ENCODE results near the gene DLG2. TPM values are rescaled to one million over a fixed set of nuclear protein-coding genes. Genes with fewer than 3 reads are reported as not detected.
"Not testable (repeated sequence)": the region's sequence is repeated elsewhere in the genome, so short reads cannot be mapped to it uniquely, and the experiment has no call there.

The DLG2 gene
- polyA plus RNA-seq (2013), result 1.5 TPM

DNA sequence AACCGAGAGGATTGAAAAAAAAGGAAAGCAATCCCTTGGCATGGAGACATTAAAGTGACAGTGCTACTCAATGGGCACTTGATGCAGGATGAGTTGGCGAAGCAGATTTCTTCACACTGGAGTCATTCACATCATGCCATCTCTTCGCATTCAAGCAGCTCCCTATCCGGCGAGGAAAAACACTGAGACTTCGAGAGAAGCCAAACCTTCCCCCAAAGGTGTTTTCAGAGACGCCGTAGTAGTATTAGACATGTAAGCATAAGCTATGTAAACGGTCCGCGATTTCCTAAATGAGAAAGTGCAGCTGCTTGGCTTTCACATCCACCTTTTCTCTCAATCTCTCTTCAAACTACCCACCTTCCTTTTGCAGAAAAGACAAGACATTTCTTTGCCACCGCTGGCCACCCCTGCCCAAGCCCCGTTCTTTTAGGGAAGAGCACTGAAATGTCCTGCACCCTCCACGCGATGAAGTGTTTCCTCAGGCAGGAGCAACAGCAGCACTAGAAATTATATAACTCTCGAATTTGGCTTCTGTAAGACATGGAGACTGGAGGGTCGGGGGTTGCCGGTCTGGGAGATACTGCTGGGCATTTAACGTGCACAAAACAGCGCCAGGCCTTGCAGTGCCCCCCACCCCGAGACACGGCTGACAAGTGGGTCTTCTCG lies at the start of gene DLG2:
TSS of gene DLG2 (minus strand) at position 13 of the 666 bp plus-strand sequence.
- peaks cover 4 to 13% (median 11%) of the 10 kb centered on the region in 4 experiments for H3K36me3 ChIP-seq (ENCODE audit: control insufficient read depth in 4 of 4, insufficient read depth in 4 of 4, low read length in 3 of 4)
- ChIA-PET CTCF (interaction anchor here (1.2 to 1.4 kb wide), 3 partner anchors 20 to 228 kb away, joined by 4 to 5 read pairs (median 4); partner anchors contain the start of genes CCDC83 and TMEM126A), POLR2A (interaction anchor here (0.7 to 1.4 kb wide), 3 partner anchors 20 to 381 kb away, joined by 3 to 4 read pairs (median 3); partner anchors contain the start of gene TMEM126A)
- H3K27me3 ChIP-seq (replicated peaks in 2 of 5; ENCODE audit: control insufficient read depth in 4 of 5, insufficient read depth in 5 of 5, low read length in 4 of 5), result no peaks in the 10 kb centered on the region
- peak within 1 kb of the TSS; percentile 91 to 100 (median 98) for H3K4me3 ChIP-seq (ENCODE audit: control insufficient read depth in 1 of 7, extremely low read depth in 1 of 7, insufficient read depth in 4 of 7, low read depth in 2 of 7, low read length in 6 of 7)
- H3K27ac ChIP-seq (ENCODE audit: insufficient read depth in 1 of 2, low read depth in 1 of 2, low read length in 2 of 2, poor library complexity in 1 of 2, severe bottlenecking in 2 of 2), result peak within 1 kb of the TSS; percentile 37 to 75
- H3K9me3 ChIP-seq (ENCODE audit: control extremely low read depth in 1 of 5, control insufficient read depth in 4 of 5, insufficient read depth in 2 of 5, low read depth in 1 of 5, low read length in 4 of 5), result no peaks in the 10 kb centered on the region
- DNase-seq, result peak; percentile 9 to 39 (median 28)
- peaks cover 13 to 25% (median 22%) of the 10 kb centered on the region in 4 experiments for H3K4me1 ChIP-seq (ENCODE audit: control extremely low read depth in 1 of 4, control insufficient read depth in 4 of 4, insufficient read depth in 4 of 4, low read length in 3 of 4)
- WGBS (ENCODE audit: insufficient coverage), result 0% methylated on average over 17 of the region's 23 CpGs

DNA sequence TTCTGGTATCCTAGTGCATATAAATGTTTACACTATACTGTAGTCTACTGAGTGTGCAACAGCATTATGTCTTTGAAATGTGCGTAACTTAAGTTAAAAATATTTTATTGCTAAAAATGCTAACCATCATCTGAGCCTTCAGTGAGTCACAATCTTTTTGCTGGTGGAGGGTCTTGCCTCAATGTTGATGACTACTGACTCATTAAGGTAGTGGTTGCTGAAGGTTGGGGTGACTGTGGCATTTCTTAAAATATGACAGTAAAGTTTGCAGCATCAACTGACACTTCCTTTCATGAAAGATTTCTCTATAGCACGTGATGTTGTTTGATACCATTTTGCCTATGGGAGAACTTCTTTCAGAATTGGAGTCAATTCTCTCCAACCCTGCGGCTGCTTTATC lies 46.2 kb upstream of the DLG2 start:
- ChIA-PET POLR2A (no interaction called here), CTCF (interaction anchor here (2.1 kb wide), 1 partner anchor 12 kb away, joined by 7 read pairs; the partner anchor contains the start of gene CCDC89)
- no peak for DNase-seq
- H3K36me3 ChIP-seq (ENCODE audit: control insufficient read depth in 4 of 4, insufficient read depth in 4 of 4, low read length in 3 of 4), result no peaks in the 10 kb centered on the region
- peaks cover 0 to 11% (median 4%) of the 10 kb centered on the region in 5 experiments for H3K9me3 ChIP-seq (ENCODE audit: control extremely low read depth in 1 of 5, control insufficient read depth in 4 of 5, insufficient read depth in 2 of 5, low read depth in 1 of 5, low read length in 4 of 5)
- H3K4me3 ChIP-seq (ENCODE audit: control insufficient read depth in 1 of 7, extremely low read depth in 1 of 7, insufficient read depth in 4 of 7, low read depth in 2 of 7, low read length in 6 of 7), result no peak overlapping the region
- H3K27me3 ChIP-seq (replicated peaks in 2 of 5; ENCODE audit: control insufficient read depth in 4 of 5, insufficient read depth in 5 of 5, low read length in 4 of 5), result no peaks in the 10 kb centered on the region
- WGBS (ENCODE audit: insufficient coverage), result 100% methylated on average over 2 of the region's 3 CpGs
- no peak overlapping the region for H3K27ac ChIP-seq (ENCODE audit: insufficient read depth in 1 of 2, low read depth in 1 of 2, low read length in 2 of 2, poor library complexity in 1 of 2, severe bottlenecking in 2 of 2)
- no peaks in the 10 kb centered on the region for H3K4me1 ChIP-seq (ENCODE audit: control extremely low read depth in 1 of 4, control insufficient read depth in 4 of 4, insufficient read depth in 4 of 4, low read length in 3 of 4)

DNA sequence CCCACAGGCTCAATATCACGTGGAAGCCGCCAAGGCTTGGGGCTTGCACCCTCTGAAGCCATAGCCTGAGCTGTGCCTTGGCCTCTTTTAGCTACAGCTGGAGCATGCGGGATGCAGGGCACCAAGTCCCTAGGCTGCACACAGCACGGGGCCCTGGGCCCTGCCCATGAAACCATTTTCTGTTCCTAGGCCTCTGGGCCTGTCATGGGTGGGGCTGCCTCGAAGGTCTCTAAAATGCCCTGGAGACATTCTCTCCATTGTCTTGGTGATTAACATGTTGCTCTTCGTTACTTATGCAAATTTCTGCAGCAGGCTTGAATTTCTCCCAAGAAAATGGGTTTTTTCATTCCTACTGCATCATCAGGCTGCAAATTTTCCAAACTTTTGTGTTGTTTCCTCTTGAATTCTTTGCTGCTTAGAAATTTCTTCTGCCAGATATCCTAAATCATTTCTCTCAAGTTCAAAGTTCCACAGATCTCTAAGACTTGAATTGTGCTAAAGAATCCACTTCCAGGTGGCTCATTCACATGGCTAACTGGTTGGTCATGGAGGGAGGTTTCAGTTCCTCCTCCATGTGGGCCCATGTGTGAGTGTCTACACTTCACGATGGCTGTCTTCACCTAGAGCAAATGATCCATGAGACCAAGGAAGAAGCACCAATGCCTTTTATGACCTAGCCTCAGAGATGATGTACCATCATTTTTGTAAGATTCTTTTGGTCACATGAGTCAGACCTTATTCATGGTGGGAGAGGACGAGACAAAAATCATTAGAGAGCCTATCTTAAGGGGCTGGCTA lies 45.2 kb upstream of the DLG2 start:
- ChIA-PET CTCF (no interaction called here), POLR2A (interaction anchor here (0.6 kb wide), 2 partner anchors 961 to 1116 kb away, joined by 3 read pairs; no protein-coding TSS in a partner anchor)
- no peak for DNase-seq
- Histone ChIP-seq H3K4me1 (ENCODE audit: control extremely low read depth in 1 of 4, control insufficient read depth in 4 of 4, insufficient read depth in 4 of 4, low read length in 3 of 4) (no peaks in the 10 kb centered on the region), H3K36me3 (ENCODE audit: control insufficient read depth in 4 of 4, insufficient read depth in 4 of 4, low read length in 3 of 4) (no peaks in the 10 kb centered on the region), H3K9me3 (ENCODE audit: control extremely low read depth in 1 of 5, control insufficient read depth in 4 of 5, insufficient read depth in 2 of 5, low read depth in 1 of 5, low read length in 4 of 5) (peaks cover 0 to 11% (median 4%) of the 10 kb centered on the region in 5 experiments), H3K27me3 (replicated peaks in 2 of 5; ENCODE audit: control insufficient read depth in 4 of 5, insufficient read depth in 5 of 5, low read length in 4 of 5) (no peaks in the 10 kb centered on the region), H3K27ac (ENCODE audit: insufficient read depth in 1 of 2, low read depth in 1 of 2, low read length in 2 of 2, poor library complexity in 1 of 2, severe bottlenecking in 2 of 2) (no peak overlapping the region), H3K4me3 (ENCODE audit: control insufficient read depth in 1 of 7, extremely low read depth in 1 of 7, insufficient read depth in 4 of 7, low read depth in 2 of 7, low read length in 6 of 7) (no peak overlapping the region)
- WGBS (ENCODE audit: insufficient coverage), result 95% methylated on average over 7 of the region's 8 CpGs

DNA sequence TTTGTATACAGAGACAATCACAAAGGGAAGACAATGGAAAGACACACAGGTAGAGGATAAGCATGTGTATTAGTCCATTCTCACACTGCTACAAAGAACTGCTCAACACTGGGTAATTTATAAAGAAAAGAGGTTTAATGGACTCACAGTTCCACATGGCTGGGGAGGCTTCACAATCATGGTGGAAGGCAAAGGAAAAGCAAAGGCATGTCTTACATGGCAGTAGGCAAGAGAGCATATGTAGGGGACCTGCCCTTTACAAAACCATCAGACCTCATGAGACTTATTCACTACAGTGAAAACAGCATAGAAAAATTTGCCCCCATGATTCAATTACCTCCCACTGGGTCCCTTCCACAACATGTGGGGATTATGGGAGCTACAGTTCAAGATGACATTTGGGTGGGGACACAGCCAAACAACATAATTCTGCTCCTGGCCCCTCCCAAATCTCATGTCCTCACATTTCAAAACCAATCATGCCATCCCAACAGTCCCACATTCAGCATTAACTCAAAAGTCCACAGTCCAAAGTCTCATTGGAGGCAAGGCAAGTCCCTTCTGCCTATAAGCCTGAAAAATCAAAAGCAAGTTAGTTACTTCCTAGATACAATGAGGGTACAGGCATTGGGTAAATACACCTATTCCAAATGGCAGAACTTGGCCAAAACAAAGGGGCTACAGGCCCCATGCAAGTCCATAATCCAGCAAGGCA lies 44.0 kb upstream of the DLG2 start:
- H3K36me3 ChIP-seq (ENCODE audit: control insufficient read depth in 4 of 4, insufficient read depth in 4 of 4, low read length in 3 of 4); H3K27me3 ChIP-seq (replicated peaks in 2 of 5; ENCODE audit: control insufficient read depth in 4 of 5, insufficient read depth in 5 of 5, low read length in 4 of 5); POLR2A ChIA-PET; CTCF ChIA-PET; H3K27ac ChIP-seq (ENCODE audit: insufficient read depth in 1 of 2, low read depth in 1 of 2, low read length in 2 of 2, poor library complexity in 1 of 2, severe bottlenecking in 2 of 2); DNase-seq; H3K4me3 ChIP-seq (ENCODE audit: control insufficient read depth in 1 of 7, extremely low read depth in 1 of 7, insufficient read depth in 4 of 7, low read depth in 2 of 7, low read length in 6 of 7); H3K4me1 ChIP-seq (ENCODE audit: control extremely low read depth in 1 of 4, control insufficient read depth in 4 of 4, insufficient read depth in 4 of 4, low read length in 3 of 4): not testable (repeated sequence)
- H3K9me3 ChIP-seq (ENCODE audit: control extremely low read depth in 1 of 5, control insufficient read depth in 4 of 5, insufficient read depth in 2 of 5, low read depth in 1 of 5, low read length in 4 of 5), result peaks cover 0 to 11% (median 4%) of the 10 kb centered on the region in 5 experiments

DNA sequence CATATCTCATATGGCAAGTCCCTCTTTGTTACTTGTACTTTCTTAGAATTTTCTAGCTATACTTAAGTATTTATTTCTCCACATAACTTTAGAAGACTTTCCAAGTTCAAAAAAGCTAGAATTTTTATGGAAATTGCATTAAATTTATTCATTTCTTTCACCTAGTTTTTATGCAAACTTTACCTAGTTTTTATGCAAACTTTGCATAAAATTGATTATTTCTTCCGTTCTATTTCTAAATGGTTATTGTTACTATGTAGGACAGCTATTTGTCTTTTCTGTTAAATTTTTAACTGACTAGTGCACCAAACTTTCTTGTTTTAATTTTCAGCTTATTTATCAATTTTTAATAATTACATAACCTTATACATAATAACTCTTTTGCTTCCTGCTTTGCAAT lies 41.0 kb upstream of the DLG2 start:
- peaks cover 0 to 2% (median 0%) of the 10 kb centered on the region in 5 experiments for H3K9me3 ChIP-seq (ENCODE audit: control extremely low read depth in 1 of 5, control insufficient read depth in 4 of 5, insufficient read depth in 2 of 5, low read depth in 1 of 5, low read length in 4 of 5)
- H3K27ac ChIP-seq (ENCODE audit: insufficient read depth in 1 of 2, low read depth in 1 of 2, low read length in 2 of 2, poor library complexity in 1 of 2, severe bottlenecking in 2 of 2), result no peak overlapping the region
- peaks cover 5 to 11% (median 9%) of the 10 kb centered on the region in 4 experiments for H3K4me1 ChIP-seq (ENCODE audit: control extremely low read depth in 1 of 4, control insufficient read depth in 4 of 4, insufficient read depth in 4 of 4, low read length in 3 of 4)
- ChIA-PET POLR2A (no interaction called here), CTCF (interaction anchor here (1.3 to 2.0 kb wide), 2 partner anchors 11 to 19 kb away, joined by 4 to 10 read pairs; no protein-coding TSS in a partner anchor)
- no CpG with 5 or more reads among the region's 1 CpG for WGBS (ENCODE audit: insufficient coverage)
- no peak for DNase-seq
- no peaks in the 10 kb centered on the region for H3K27me3 ChIP-seq (replicated peaks in 2 of 5; ENCODE audit: control insufficient read depth in 4 of 5, insufficient read depth in 5 of 5, low read length in 4 of 5)
- H3K36me3 ChIP-seq (ENCODE audit: control insufficient read depth in 4 of 4, insufficient read depth in 4 of 4, low read length in 3 of 4), result peaks cover 0 to under 1% (median 0%) of the 10 kb centered on the region in 4 experiments
- H3K4me3 ChIP-seq (ENCODE audit: control insufficient read depth in 1 of 7, extremely low read depth in 1 of 7, insufficient read depth in 4 of 7, low read depth in 2 of 7, low read length in 6 of 7), result no peak overlapping the region

DNA sequence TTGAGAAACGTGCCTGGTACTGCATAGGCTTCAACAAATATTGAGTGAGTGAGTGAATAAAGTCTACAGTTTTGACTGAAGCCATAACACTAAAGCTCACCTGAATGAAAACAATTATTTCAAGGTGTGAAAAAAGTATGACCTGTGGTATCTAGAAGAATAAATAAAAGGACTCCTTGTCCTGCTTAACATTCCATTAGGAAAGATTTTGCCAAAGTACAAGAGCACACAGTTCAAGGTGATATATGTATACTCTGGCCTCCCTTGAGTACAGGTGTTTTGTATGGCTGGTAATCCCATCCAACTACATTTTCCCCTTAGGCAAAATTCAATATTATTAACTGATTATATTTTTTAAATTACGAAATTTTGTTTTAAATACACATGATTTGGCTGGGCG lies 39.5 kb upstream of the DLG2 start:
- no peak for DNase-seq
- Histone ChIP-seq H3K9me3 (ENCODE audit: control extremely low read depth in 1 of 5, control insufficient read depth in 4 of 5, insufficient read depth in 2 of 5, low read depth in 1 of 5, low read length in 4 of 5) (no peaks in the 10 kb centered on the region), H3K27me3 (replicated peaks in 2 of 5; ENCODE audit: control insufficient read depth in 4 of 5, insufficient read depth in 5 of 5, low read length in 4 of 5) (no peaks in the 10 kb centered on the region), H3K4me3 (ENCODE audit: control insufficient read depth in 1 of 7, extremely low read depth in 1 of 7, insufficient read depth in 4 of 7, low read depth in 2 of 7, low read length in 6 of 7) (no peak overlapping the region), H3K27ac (ENCODE audit: insufficient read depth in 1 of 2, low read depth in 1 of 2, low read length in 2 of 2, poor library complexity in 1 of 2, severe bottlenecking in 2 of 2) (no peak overlapping the region), H3K36me3 (ENCODE audit: control insufficient read depth in 4 of 4, insufficient read depth in 4 of 4, low read length in 3 of 4) (peaks cover 0 to 3% (median 0%) of the 10 kb centered on the region in 4 experiments), H3K4me1 (ENCODE audit: control extremely low read depth in 1 of 4, control insufficient read depth in 4 of 4, insufficient read depth in 4 of 4, low read length in 3 of 4) (peaks cover 7 to 23% (median 21%) of the 10 kb centered on the region in 4 experiments)
- ChIA-PET POLR2A (no interaction called here), CTCF (no interaction called here)
- no CpG with 5 or more reads among the region's 3 CpGs for WGBS (ENCODE audit: insufficient coverage)

All from common myeloid progenitor, CD34-positive (primary cell).